IMR-90 (cell line): ENCODE data around the gene MSL3B.

Experiments
- ATAC-seq: fragments of 200-7000 bp; cut with Tn5 transposase; 2 replicates; pipeline ENCODE4 v1.9.1; 2020; ENCODE audit warnings: low read depth, mild to moderate bottlenecking, moderate library complexity
- BruUV-seq: library from RNA; stranded (reverse); fragments of 400-500 nt; replicated peaks from 2 replicates; lab custom pipeline; 2021; lab: Mats Ljungman, UMichigan
- CTCF ChIA-PET: fragments of 300-600 bp; formaldehyde crosslinking; extraction: SDS; loops from one replicate; lab custom pipeline; 2021; ENCODE audit warnings: antibody characterized with exemption; lab: Yijun Ruan, JAX
- POLR2A ChIA-PET: fragments of 300-600 bp; sonication (Branson Sonifier 250); formaldehyde crosslinking; loops from one replicate; lab custom pipeline; 2022; ENCODE audit warnings: antibody characterized with exemption; ENCODE audit not compliant: unreplicated experiment; lab: Charles Lee
- DNase-seq: peaks from one replicate; pipeline ENCODE4 v3.0.0; 2013
- H2AFZ ChIP-seq: replicated peaks from 2 replicates; pipeline ENCODE3; 2013; ENCODE audit warnings: low read length, mild to moderate bottlenecking; ENCODE audit not compliant: poor library complexity
- H2AK5ac ChIP-seq: 2 replicates; pipeline ENCODE4 v1.6.1; 2013; ENCODE audit warnings: low read depth, low read length, inconsistent platforms
- H2AK9ac ChIP-seq: replicated peaks from 2 replicates; pipeline ENCODE3; 2013; ENCODE audit warnings: mild to moderate bottlenecking, low read depth, low read length, moderate library complexity; ENCODE audit not compliant: poor library complexity
- H2BK120ac ChIP-seq: 2 replicates; pipeline ENCODE4 v1.6.1; 2013; ENCODE audit warnings: low read depth, low read length, inconsistent platforms
- H2BK15ac ChIP-seq: 3 replicates; pipeline ENCODE4 v1.6.1; 2013; ENCODE audit warnings: low read depth, low read length, inconsistent platforms
- H2BK20ac ChIP-seq: 2 replicates; pipeline ENCODE4 v1.6.1; 2013; ENCODE audit warnings: low read depth, mild to moderate bottlenecking, inconsistent platforms, low read length, moderate library complexity
- H2BK5ac ChIP-seq: 2 replicates; pipeline ENCODE4 v1.6.1; 2013; ENCODE audit warnings: mild to moderate bottlenecking, low read depth, low read length, inconsistent platforms; ENCODE audit not compliant: poor library complexity, severe bottlenecking
- H3K14ac ChIP-seq: replicated peaks from 2 replicates; pipeline ENCODE4 v1.6.1; 2013; ENCODE audit warnings: low read depth, low read length, inconsistent platforms
- H3K18ac ChIP-seq: 2 replicates; pipeline ENCODE4 v1.6.1; 2013; ENCODE audit warnings: low read depth, low read length, control low read depth
- H3K23ac ChIP-seq: 2 replicates; pipeline ENCODE4 v1.6.1; 2013; ENCODE audit warnings: low read depth, low read length, inconsistent platforms
- H3K27ac ChIP-seq: 2 replicates; pipeline ENCODE4 v1.5.1; 2013; ENCODE audit warnings: mild to moderate bottlenecking, control low read depth, low read length; ENCODE audit not compliant: insufficient read depth
- H3K27me3 ChIP-seq: 2 replicates; pipeline ENCODE4 v1.6.1; 2013; ENCODE audit warnings: low read length; ENCODE audit not compliant: control insufficient read depth, insufficient read depth
- H3K36me3 ChIP-seq: 2 replicates; pipeline ENCODE4 v1.6.1; 2013; ENCODE audit warnings: low read length, mixed read lengths; ENCODE audit not compliant: control insufficient read depth, insufficient read depth
- H3K4ac ChIP-seq: 2 replicates; pipeline ENCODE4 v1.6.1; 2013; ENCODE audit warnings: low read depth, low read length, inconsistent platforms
- H3K4me1 ChIP-seq: 2 replicates; pipeline ENCODE4 v1.6.1; 2013; ENCODE audit warnings: low read length, mixed read lengths; ENCODE audit not compliant: control insufficient read depth, insufficient read depth
- H3K4me2 ChIP-seq: 2 replicates; pipeline ENCODE4 v1.6.1; 2013; ENCODE audit warnings: low read depth, mild to moderate bottlenecking, control low read depth, low read length, moderate library complexity
- H3K4me3 ChIP-seq: 2 replicates; pipeline ENCODE4 v1.5.1; 2013; ENCODE audit warnings: low read depth, mild to moderate bottlenecking, control low read depth, low read length, moderate library complexity; ENCODE audit not compliant: insufficient read depth
- H3K56ac ChIP-seq: 2 replicates; pipeline ENCODE4 v1.6.1; 2013; ENCODE audit warnings: low read length, inconsistent platforms; ENCODE audit not compliant: insufficient read depth; ENCODE audit errors: extremely low read depth
- H3K79me1 ChIP-seq, 2 experiments: 2 replicates each; pipeline ENCODE4 v1.6.1; 2013; ENCODE audit warnings: low read length in 2 of 2, inconsistent platforms in 1 of 2, low read depth in 1 of 2
- H3K9ac ChIP-seq: 2 replicates; pipeline ENCODE4 v1.6.1; 2013; ENCODE audit warnings: low read depth, low read length, control low read depth
- H3K9me1 ChIP-seq: 2 replicates; pipeline ENCODE4 v1.6.1; 2013; ENCODE audit warnings: low read length, inconsistent platforms; ENCODE audit not compliant: insufficient read depth
- H3K9me3 ChIP-seq: 2 replicates; pipeline ENCODE4 v1.6.1; 2013; ENCODE audit warnings: low read length; ENCODE audit not compliant: control insufficient read depth, insufficient read depth
- H4K20me1 ChIP-seq: 2 replicates; pipeline ENCODE4 v1.6.1; 2013; ENCODE audit warnings: low read length, inconsistent platforms; ENCODE audit not compliant: insufficient read depth
- H4K5ac ChIP-seq: 2 replicates; pipeline ENCODE4 v1.6.1; 2013; ENCODE audit warnings: mild to moderate bottlenecking, low read depth, low read length, control low read depth
- H4K8ac ChIP-seq, 2 experiments: 2 replicates each; pipeline ENCODE4 v1.6.1; 2013; ENCODE audit warnings: low read depth in 2 of 2, low read length in 2 of 2, control low read depth in 1 of 2, inconsistent platforms in 1 of 2
- H4K91ac ChIP-seq: 2 replicates; pipeline ENCODE4 v1.6.1; 2013; ENCODE audit warnings: low read depth, low read length, inconsistent platforms; ENCODE audit not compliant: insufficient read depth
- BHLHE40 ChIP-seq: fragments of 150-350 bp; IDR thresholded peaks from 2 replicates; pipeline ENCODE4 v1.6.1; 2016; ENCODE audit warnings: mild to moderate bottlenecking, low read depth, low read length
- CEBPB ChIP-seq: IDR thresholded peaks from 2 replicates; pipeline ENCODE4 v1.6.1; 2012; ENCODE audit warnings: low read depth, low read length, improper control_type of control experiment
- CHD1 ChIP-seq: IDR thresholded peaks from 2 replicates; pipeline ENCODE4 v1.6.1; 2012; ENCODE audit warnings: low read depth, low read length, improper control_type of control experiment
- FOS ChIP-seq: fragments of 150-350 bp; IDR thresholded peaks from 2 replicates; pipeline ENCODE4 v1.6.1; 2016; ENCODE audit warnings: low read depth, low read length
- MAFK ChIP-seq: IDR thresholded peaks from 2 replicates; pipeline ENCODE4 v1.6.1; 2012; ENCODE audit warnings: low read depth, low read length, improper control_type of control experiment
- MAZ ChIP-seq: IDR thresholded peaks from 2 replicates; pipeline ENCODE4 v1.6.1; 2012; ENCODE audit warnings: low read depth, mild to moderate bottlenecking, low read length, improper control_type of control experiment, moderate library complexity, borderline replicate concordance
- MXI1 ChIP-seq: IDR thresholded peaks from 2 replicates; pipeline ENCODE4 v1.6.1; 2012; ENCODE audit warnings: low read depth, mild to moderate bottlenecking, low read length, moderate library complexity, borderline replicate concordance
- NFE2L2 ChIP-seq: fragments of 150-350 bp; IDR thresholded peaks from 2 replicates; pipeline ENCODE4 v1.6.1; 2016; ENCODE audit warnings: low read depth, mild to moderate bottlenecking, low read length
- POLR2A ChIP-seq: IDR thresholded peaks from 2 replicates; pipeline ENCODE4 v1.6.1; 2012; ENCODE audit warnings: mild to moderate bottlenecking, low read depth, low read length
- RAD21 ChIP-seq: IDR thresholded peaks from 2 replicates; pipeline ENCODE4 v1.6.1; 2012; ENCODE audit warnings: low read length, improper control_type of control experiment
- RCOR1 ChIP-seq: IDR thresholded peaks from 2 replicates; pipeline ENCODE4 v1.6.1; 2012; ENCODE audit warnings: mild to moderate bottlenecking, low read length, improper control_type of control experiment; ENCODE audit not compliant: insufficient replicate concordance
- RFX5 ChIP-seq: IDR thresholded peaks from 2 replicates; pipeline ENCODE4 v1.8.0; 2012; ENCODE audit warnings: low read depth, mild to moderate bottlenecking, low read length, moderate library complexity
- SMC3 ChIP-seq: fragments of 150-350 bp; IDR thresholded peaks from 2 replicates; pipeline ENCODE4 v1.6.1; 2016; ENCODE audit warnings: low read depth, mild to moderate bottlenecking, antibody characterized with exemption, low read length, moderate library complexity
- USF2 ChIP-seq: fragments of 150-350 bp; IDR thresholded peaks from 2 replicates; pipeline ENCODE4 v1.6.1; 2017; ENCODE audit warnings: mild to moderate bottlenecking, antibody characterized with exemption, low read length, low read depth
- WGBS, 2 experiments: methylation state at CpG; one replicate each; pipeline versions ENCODE4 v1.1.5 to v1.1.7; 2013; ENCODE audit warnings: missing lambda C conversion rate in 2 of 2; ENCODE audit not compliant: insufficient read length in 1 of 2; ENCODE audit errors: extremely low coverage in 2 of 2; 5-methylcytosine and 5-hydroxymethylcytosine counted together
- dilution Hi-C: fragments of 300-500 bp; cut with HindIII; formaldehyde crosslinking; loops from one replicate; pipeline ENCODE4 v1.14.3; 2018; ENCODE audit warnings: low sequenced_read_pairs; ENCODE audit not compliant: unreplicated experiment
- in situ Hi-C: fragments of 300-500 bp; cut with MboI; formaldehyde crosslinking; loops from 3 replicates; pipeline ENCODE4 v1.14.3; 2019; ENCODE audit warnings: low sequenced_read_pairs, inconsistent platforms, mixed read lengths
- intact Hi-C: fragments of 100-400 bp; cut with micrococcal nuclease; formaldehyde crosslinking; loops from 2 replicates; pipeline ENCODE4 v1.10.0; 2022
- TF ChIP-seq, protein P1 (sequence below): conservative IDR thresholded peaks from 2 replicates; pipeline ENCODE4 v1.5.1; 2012; ENCODE audit warnings: mild to moderate bottlenecking, low read depth, low read length, improper control_type of control experiment
- TF ChIP-seq, protein P2 (sequence below): fragments of 150-350 bp; IDR thresholded peaks from 2 replicates; pipeline ENCODE4 v1.6.1; 2016; ENCODE audit warnings: low read depth, mild to moderate bottlenecking, low read length, moderate library complexity, borderline replicate concordance

The MSL3B gene

DNA sequence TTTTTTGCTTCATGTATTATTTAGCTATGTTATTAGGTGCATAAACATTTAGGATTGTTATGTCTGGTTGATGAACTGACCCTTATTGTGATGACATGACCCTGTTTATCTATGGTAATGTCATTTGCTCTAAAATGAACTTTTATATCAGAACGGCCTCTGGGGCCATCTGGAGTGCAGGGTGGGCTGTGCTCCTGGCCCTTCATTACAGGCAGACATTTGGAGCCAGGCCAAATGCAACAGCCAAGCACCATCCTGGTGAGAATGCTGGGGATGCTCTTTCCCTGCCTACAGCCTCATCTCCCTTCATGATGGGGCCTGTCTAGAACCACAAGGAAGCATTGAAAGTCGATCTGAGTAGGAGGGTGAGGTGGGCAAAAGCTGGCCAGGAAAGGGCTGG is 51.9 kb downstream of the MSL3B start:
- CTCF ChIA-PET: no interaction called here
- TF ChIP-seq, protein P1, sequence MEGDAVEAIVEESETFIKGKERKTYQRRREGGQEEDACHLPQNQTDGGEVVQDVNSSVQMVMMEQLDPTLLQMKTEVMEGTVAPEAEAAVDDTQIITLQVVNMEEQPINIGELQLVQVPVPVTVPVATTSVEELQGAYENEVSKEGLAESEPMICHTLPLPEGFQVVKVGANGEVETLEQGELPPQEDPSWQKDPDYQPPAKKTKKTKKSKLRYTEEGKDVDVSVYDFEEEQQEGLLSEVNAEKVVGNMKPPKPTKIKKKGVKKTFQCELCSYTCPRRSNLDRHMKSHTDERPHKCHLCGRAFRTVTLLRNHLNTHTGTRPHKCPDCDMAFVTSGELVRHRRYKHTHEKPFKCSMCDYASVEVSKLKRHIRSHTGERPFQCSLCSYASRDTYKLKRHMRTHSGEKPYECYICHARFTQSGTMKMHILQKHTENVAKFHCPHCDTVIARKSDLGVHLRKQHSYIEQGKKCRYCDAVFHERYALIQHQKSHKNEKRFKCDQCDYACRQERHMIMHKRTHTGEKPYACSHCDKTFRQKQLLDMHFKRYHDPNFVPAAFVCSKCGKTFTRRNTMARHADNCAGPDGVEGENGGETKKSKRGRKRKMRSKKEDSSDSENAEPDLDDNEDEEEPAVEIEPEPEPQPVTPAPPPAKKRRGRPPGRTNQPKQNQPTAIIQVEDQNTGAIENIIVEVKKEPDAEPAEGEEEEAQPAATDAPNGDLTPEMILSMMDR: no peak
- TF ChIP-seq MAFK: no peak
- TF ChIP-seq MAZ: no peak
- TF ChIP-seq, protein P2, sequence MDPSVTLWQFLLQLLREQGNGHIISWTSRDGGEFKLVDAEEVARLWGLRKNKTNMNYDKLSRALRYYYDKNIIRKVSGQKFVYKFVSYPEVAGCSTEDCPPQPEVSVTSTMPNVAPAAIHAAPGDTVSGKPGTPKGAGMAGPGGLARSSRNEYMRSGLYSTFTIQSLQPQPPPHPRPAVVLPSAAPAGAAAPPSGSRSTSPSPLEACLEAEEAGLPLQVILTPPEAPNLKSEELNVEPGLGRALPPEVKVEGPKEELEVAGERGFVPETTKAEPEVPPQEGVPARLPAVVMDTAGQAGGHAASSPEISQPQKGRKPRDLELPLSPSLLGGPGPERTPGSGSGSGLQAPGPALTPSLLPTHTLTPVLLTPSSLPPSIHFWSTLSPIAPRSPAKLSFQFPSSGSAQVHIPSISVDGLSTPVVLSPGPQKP: no peak
- TF ChIP-seq SMC3: no peak
- TF ChIP-seq CEBPB: no peak
- no peak for TF ChIP-seq CHD1
- no peak for TF ChIP-seq MXI1
- TF ChIP-seq RCOR1: no peak
- no peak for TF ChIP-seq POLR2A
- no peak for TF ChIP-seq RAD21
- TF ChIP-seq FOS: no peak
- no peak for TF ChIP-seq USF2
- no peak for TF ChIP-seq BHLHE40
- no peak for TF ChIP-seq NFE2L2
- no peak for TF ChIP-seq RFX5
- dilution Hi-C loops: no loop called here

More for the DNA sequence above, 51.9 kb downstream of the MSL3B start:
- H4K8ac ChIP-seq: no peak overlapping the region
- H3K9ac ChIP-seq: no peak overlapping the region
- H3K36me3 ChIP-seq: no peaks in the 10 kb centered on the region
- no peak overlapping the region for H3K18ac ChIP-seq
- H3K27me3 ChIP-seq: peaks cover 6% of the 10 kb centered on the region; the same call in 1 of the 2 replicates
- H4K5ac ChIP-seq: no peak overlapping the region
- H2BK5ac ChIP-seq: no peak overlapping the region
- no peaks in the 10 kb centered on the region for H4K20me1 ChIP-seq
- no peak overlapping the region for H2BK120ac ChIP-seq
- no peak overlapping the region for H3K23ac ChIP-seq
- POLR2A ChIA-PET: no interaction called here
- ATAC-seq: no peak
- H4K91ac ChIP-seq: no peak overlapping the region
- no peak overlapping the region for H2AK9ac ChIP-seq
- no peak overlapping the region for H2BK20ac ChIP-seq
- H3K56ac ChIP-seq: no peak overlapping the region
- H3K79me1 ChIP-seq: no peaks in the 10 kb centered on the region
- BruUV-seq: no TSS peak
- H3K14ac ChIP-seq: no peak overlapping the region
- H3K9me1 ChIP-seq: no peaks in the 10 kb centered on the region
- no peak overlapping the region for H2AFZ ChIP-seq
- H3K4ac ChIP-seq: no peak overlapping the region
- no CpG with 5 or more reads among the region's 2 CpGs for WGBS, 2 experiments
- no peak for DNase-seq
- no peak overlapping the region for H3K4me2 ChIP-seq
- intact Hi-C loops: no loop called here
- H2AK5ac ChIP-seq: no peak overlapping the region
- H3K4me3 ChIP-seq: no peak overlapping the region
- H2BK15ac ChIP-seq: no peak overlapping the region
- no peak overlapping the region for H3K27ac ChIP-seq
- in situ Hi-C loops: no loop called here
- no peaks in the 10 kb centered on the region for H3K9me3 ChIP-seq
- H3K4me1 ChIP-seq: no peaks in the 10 kb centered on the region
